ENCODE results near the gene CLPTM1L.
"Not testable (repeated sequence)": the region's sequence is repeated elsewhere in the genome, so short reads cannot be mapped to it uniquely, and the experiment has no call there.

The CLPTM1L gene

GRCh38 chr5:1285883-1286291, 59.0 kb downstream of the CLPTM1L start:
- no peak for DNase-seq

DNA sequence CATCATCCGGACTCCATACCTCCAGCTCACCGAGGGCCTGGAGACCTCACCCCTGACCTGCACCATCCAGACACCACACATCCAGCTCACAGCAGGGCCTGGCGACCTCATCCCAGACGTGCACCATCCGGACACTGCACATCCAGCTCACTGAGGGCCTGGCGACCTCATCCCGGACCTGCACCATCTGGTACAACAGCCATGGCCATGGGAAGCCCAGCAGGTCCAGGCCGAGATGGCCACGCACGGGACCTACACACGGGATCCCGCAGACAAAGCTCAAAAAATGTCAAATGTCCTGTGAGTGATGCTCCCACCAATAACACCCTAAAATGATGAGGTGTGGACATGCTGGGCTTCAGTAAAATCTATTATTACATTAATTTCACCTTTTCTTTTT, 59.8 kb downstream of the CLPTM1L start:
- no peak for DNase-seq

- not testable (repeated sequence) for DNase-seq
These were observed 60.4 kb downstream of the CLPTM1L start for GRCh38 chr5:1284336-1284970.

DNA sequence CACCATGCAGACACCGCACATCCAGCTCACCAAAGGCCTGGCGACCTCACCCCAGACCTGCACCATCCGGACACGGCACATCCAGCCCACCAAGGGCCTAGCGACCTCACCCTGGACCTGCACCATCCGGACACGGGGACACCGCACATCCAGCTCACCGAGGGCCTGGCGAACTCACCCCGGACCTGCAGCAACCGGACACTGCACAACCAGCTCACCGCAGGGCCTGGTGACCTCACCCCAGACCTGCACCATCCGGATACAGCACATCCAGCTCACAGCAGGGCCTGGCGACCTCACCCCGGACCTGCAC, 61.2 kb downstream of the CLPTM1L start:
- not testable (repeated sequence) for DNase-seq

- not testable (repeated sequence) for DNase-seq
These were observed 61.7 kb downstream of the CLPTM1L start for GRCh38 chr5:1282993-1283728.

- DNase-seq = no peak
These were observed 62.5 kb downstream of the CLPTM1L start for GRCh38 chr5:1282131-1282992.

- DNase-seq = no peak
These were observed 63.6 kb downstream of the CLPTM1L start for GRCh38 chr5:1281038-1281882.

DNA sequence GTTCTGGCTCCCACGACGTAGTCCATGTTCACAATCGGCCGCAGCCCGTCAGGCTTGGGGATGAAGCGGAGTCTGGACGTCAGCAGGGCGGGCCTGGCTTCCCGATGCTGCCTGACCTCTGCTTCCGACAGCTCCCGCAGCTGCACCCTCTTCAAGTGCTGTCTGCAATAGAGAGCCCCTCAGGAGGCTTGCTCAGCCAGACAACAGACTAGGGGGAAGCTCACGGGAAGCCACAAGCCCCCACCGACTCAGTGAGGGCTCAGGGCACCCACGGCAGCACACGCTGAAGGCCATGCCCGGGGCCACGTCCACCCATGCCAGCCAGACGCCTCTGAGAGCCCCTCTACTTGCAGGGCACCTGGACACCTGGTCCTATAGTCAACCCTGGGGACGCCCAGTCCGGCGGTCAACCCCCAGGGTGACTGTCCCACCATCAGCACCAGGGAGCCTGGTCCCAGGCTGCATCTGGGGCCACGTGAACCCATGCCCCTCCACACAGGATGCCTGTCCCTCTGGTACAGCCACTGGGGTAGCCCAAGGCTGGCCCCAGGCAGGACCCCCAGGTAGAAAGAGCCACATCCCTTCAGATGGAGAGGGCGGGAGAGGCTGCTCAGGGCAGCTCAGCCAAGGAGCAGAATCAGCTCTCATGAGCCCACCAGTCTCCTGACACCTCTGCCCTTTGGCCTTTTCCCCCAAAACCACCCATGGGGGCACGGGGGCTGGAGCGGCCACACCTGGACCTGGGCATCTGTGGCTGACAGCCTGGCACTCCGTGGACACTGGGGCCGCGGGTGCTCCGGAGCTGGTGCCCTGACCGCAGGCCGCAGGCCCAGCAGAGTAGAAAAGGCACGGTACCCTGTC, 64.5 kb downstream of the CLPTM1L start:
- no peak for DNase-seq

GRCh38 chr5:1279443-1280151, 65.3 kb downstream of the CLPTM1L start:
- DNase-seq = no peak

DNA sequence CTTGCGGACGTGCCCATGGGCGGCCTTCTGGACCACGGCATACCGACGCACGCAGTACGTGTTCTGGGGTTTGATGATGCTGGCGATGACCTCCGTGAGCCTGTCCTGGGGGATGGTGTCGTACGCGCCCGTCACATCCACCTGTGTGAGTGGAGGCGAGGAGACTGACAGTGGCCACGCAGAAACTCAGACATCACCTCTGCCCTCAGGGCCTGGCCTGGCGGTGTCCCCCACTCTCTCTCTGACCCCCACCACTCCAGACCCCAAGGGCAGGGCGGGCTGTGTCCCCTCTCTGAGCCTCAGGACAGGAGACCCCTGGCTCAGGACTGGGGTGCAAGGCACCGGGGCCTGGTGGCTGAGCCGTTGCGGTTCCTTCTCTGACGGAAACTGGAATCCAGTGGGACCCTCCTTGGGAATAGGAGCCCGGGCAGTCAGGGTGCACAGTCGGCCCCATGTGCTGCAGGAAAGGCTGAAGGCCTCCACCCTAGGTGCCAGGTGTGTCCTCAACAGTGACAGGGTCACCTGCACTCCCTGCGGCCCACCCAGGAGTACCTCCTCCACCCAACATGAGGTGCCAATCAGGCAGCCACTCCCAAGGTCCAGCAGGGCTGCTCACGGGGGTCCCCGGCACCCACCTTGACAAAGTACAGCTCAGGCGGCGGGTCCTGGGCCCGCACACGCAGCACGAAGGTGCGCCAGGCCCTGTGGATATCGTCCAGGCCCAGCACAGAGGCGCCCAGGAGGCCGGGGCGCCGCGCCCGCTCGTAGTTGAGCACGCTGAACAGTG, 66.0 kb downstream of the CLPTM1L start:
- no peak for DNase-seq

GRCh38 chr5:1278216-1278615, 66.7 kb downstream of the CLPTM1L start:
- no peak for DNase-seq

- DNase-seq = no peak
These were observed 67.1 kb downstream of the CLPTM1L start for GRCh38 chr5:1277781-1278180.

GRCh38 chr5:1277331-1277730, 67.6 kb downstream of the CLPTM1L start:
- DNase-seq = no peak

- no peak for DNase-seq
These were observed 68.0 kb downstream of the CLPTM1L start for GRCh38 chr5:1276930-1277329.

DNA sequence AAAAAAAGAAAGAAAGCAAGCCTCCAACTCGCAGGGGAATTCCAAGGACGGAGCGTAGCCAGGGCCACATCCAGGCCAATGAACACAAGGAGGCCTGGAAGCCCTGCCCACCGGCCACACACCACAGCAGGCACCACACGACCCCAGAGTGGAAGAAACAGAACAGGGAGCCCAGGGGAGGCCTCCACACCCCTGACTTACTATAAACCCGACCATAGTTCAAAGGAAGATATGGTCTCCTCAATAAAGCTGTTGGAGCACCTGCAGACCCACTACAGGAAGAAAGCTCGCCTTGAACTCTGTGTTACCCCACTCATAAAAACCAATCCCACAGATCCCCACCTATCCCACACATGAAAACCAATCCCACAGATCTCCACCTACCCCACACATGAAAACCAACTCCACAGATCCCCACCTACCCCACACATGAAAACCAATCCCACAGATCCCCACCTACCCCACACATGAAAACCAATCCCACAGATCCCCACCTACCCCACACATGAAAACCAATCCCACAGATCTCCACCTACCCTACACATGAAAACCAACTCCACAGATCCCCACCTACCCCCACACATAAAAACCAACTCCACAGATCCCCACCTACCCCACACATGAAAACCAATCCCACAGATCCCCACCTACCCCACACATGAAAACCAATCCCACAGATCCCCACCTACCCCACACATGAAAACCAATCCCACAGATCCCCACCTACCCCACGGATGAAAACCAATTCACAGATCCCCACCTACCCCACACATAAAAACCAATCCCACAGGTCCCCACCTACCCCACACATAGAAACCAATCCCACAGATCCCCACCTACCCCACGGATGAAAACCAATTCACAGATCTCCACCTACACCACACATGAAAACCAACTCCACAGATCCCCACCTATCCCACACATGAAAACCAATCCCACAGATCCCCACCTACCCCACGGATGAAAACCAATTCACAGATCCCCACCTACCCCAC, 69.2 kb downstream of the CLPTM1L start:
- not testable (repeated sequence) for DNase-seq

DNA sequence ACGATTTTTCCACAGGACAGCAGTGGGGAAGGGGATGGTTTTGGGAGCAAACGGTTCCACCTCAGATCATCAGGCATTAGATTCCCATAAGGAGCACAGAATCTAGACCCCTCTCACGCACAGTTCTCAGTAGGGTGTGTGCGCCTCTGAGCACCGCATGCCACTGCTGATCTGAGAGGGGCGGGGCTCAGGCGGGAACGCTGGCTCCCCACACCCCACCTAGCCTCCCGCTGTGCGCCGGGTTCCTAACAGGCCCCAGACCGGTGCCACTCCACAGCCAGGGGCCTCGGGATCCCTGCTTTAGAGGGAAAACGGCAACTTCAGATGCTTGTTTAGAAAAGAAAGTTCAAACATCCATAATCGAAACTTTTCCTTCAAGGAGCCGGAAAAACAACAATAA, 70.4 kb downstream of the CLPTM1L start:
- DNase-seq = no peak

DNA sequence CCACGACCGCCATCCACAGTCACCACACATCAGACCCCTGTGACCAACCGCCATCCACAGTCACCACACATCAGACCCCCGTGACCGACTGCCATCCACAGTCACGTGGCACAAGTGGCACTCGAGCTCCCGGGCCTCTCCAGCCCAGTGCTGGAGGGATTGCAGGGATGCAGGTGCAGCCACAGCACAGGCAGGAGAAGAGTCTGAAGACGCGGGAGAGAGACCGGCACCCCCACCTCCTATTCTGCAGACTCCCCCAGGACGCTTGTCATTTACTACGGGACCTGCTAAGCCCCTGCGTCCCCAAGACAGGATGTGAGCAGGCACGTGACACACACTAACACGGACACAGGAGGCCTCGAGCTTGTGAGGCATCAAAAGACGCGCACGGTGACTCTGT, 71.2 kb downstream of the CLPTM1L start:
- no peak for DNase-seq

- no peak for DNase-seq
These were observed 72.7 kb downstream of the CLPTM1L start for GRCh38 chr5:1272201-1272600.

All from CD4-positive, alpha-beta T cell treated with Interleukin-4 for 4 hours (primary cell).